HG03460 (cell line): ENCODE results near the gene TSPAN7.

Experiments
- ATAC-seq: cut with Tn5 transposase; IDR thresholded peaks from one replicate; pipeline ENCODE4 v1.9.1; 2021; ENCODE audit not compliant: unreplicated experiment

The TSPAN7 gene

GRCh38 chrX:38594434-38594833, 33.1 kb downstream of the TSPAN7 start:
- ATAC-seq, result no peak

GRCh38 chrX:38595801-38596200, 34.5 kb downstream of the TSPAN7 start:
- no peak for ATAC-seq

GRCh38 chrX:38596939-38597338, 35.6 kb downstream of the TSPAN7 start:
- no peak for ATAC-seq

- no peak for ATAC-seq
Observed at GRCh38 chrX:38599796-38600755, 38.7 kb downstream of the TSPAN7 start.

GRCh38 chrX:38601866-38602265, 40.5 kb downstream of the TSPAN7 start:
- no peak for ATAC-seq

- ATAC-seq, result no peak
Observed at GRCh38 chrX:38606821-38607220, 45.5 kb downstream of the TSPAN7 start.

GRCh38 chrX:38607976-38608375, 46.6 kb downstream of the TSPAN7 start:
- ATAC-seq, result no peak

- no peak for ATAC-seq
Observed at GRCh38 chrX:38610849-38611248, 49.5 kb downstream of the TSPAN7 start.

GRCh38 chrX:38612281-38612680, 50.9 kb downstream of the TSPAN7 start:
- no peak for ATAC-seq

- ATAC-seq, result no peak
Observed at GRCh38 chrX:38614485-38614884, 53.1 kb downstream of the TSPAN7 start.

GRCh38 chrX:38616904-38617303, 55.6 kb downstream of the TSPAN7 start:
- no peak for ATAC-seq

GRCh38 chrX:38618180-38618579, 56.8 kb downstream of the TSPAN7 start:
- no peak for ATAC-seq

- no peak for ATAC-seq
Observed at GRCh38 chrX:38620623-38621022, 59.3 kb downstream of the TSPAN7 start.

- no peak for ATAC-seq
Observed at GRCh38 chrX:38626296-38626695, 65.0 kb downstream of the TSPAN7 start.

GRCh38 chrX:38627683-38628082, 66.3 kb downstream of the TSPAN7 start:
- peak; percentile 57 for ATAC-seq

- ATAC-seq, result no peak
Observed at GRCh38 chrX:38628587-38628986, 67.2 kb downstream of the TSPAN7 start.

- ATAC-seq, result no peak
Observed at GRCh38 chrX:38632516-38632915, 71.2 kb downstream of the TSPAN7 start.

GRCh38 chrX:38634665-38635064, 73.3 kb downstream of the TSPAN7 start:
- ATAC-seq, result no peak

- ATAC-seq, result no peak
Observed at GRCh38 chrX:38636949-38637819, 75.8 kb downstream of the TSPAN7 start.

- no peak for ATAC-seq
Observed at GRCh38 chrX:38638952-38639529, 77.7 kb downstream of the TSPAN7 start.

GRCh38 chrX:38639730-38640129, 78.4 kb downstream of the TSPAN7 start:
- ATAC-seq, result no peak
